Astrocyte (in vitro differentiated cells and primary cell): ENCODE measurements around the gene CHSY1.

Source experiments
- EZH2 ChIP-seq: IDR thresholded peaks from 2 replicates; pipeline ENCODE4 v1.6.1; 2012; ENCODE audit warnings: mild to moderate bottlenecking, low read length, inconsistent platforms; ENCODE audit not compliant: insufficient read depth
- TF ChIP-seq, protein P1 (sequence below): IDR thresholded peaks from 2 replicates; pipeline ENCODE4 v1.5.1; 2011; ENCODE audit warnings: low read depth, mild to moderate bottlenecking, inconsistent platforms, low read length, moderate library complexity; ENCODE audit not compliant: insufficient read depth

DNA sequence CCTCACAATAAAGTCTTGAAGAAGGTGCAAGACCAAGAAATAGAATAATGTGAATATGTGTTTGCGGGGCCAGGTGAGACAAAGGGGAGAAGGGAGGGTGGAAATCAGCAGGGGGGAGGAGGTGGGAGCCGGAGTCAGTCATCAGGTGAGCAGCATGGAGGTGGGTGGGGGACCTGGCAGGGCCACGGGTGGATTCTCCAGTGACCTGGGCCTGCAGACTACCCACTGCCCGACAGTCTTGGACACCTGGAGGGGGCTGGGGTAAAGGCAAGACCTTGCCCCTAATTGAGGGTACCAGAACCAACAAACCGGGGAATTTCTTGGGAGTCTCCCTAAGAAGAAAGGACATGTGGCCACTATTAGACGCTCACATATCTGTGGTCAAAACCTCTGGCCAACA is 95.8 kb downstream of the CHSY1 start:
- TF ChIP-seq, protein P1, sequence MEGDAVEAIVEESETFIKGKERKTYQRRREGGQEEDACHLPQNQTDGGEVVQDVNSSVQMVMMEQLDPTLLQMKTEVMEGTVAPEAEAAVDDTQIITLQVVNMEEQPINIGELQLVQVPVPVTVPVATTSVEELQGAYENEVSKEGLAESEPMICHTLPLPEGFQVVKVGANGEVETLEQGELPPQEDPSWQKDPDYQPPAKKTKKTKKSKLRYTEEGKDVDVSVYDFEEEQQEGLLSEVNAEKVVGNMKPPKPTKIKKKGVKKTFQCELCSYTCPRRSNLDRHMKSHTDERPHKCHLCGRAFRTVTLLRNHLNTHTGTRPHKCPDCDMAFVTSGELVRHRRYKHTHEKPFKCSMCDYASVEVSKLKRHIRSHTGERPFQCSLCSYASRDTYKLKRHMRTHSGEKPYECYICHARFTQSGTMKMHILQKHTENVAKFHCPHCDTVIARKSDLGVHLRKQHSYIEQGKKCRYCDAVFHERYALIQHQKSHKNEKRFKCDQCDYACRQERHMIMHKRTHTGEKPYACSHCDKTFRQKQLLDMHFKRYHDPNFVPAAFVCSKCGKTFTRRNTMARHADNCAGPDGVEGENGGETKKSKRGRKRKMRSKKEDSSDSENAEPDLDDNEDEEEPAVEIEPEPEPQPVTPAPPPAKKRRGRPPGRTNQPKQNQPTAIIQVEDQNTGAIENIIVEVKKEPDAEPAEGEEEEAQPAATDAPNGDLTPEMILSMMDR: no peak
- TF ChIP-seq EZH2: no peak
